ENCODE measurements around the gene E2F4.

The E2F4 gene

DNA sequence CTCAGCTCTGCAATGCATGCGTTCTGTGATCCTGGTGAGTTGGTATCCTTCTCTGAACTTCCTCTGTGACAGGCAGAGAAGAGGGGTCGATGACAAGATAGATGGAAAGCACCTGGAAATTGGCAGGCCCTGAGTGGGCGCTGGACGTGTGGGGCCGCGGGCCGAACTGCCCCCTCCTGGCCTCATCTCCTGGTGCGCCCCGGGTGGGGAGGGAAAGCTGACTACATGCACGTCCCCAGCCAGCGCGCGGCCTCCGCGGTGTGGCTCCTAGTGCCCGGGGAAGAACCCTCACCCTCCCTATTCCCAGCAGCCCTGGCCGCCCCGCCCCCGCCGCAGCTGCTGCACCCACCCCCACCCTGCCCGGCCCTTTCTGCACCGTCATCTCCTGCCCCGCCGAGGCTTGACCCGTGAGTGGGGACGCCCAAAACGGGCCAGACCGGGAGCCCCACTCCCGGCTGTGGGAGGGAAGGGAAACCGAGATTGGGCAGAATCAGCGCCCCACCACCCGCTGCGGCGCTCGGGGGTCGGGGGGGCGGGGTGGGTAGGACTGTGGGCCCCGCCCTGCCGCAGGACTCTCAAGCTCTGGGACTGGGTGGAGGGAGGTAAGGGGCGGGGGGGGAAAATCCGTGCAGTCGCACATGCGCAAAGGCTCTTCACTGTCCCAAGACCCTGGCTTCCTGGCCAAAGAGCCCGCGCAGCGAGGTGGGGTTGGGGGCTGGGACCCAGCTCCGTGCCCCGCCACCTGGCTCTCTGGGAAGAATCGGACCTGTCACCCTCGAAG, 21.6 kb upstream of the E2F4 start, which contains the start of gene NOL3:
Gene NOL3, plus strand, starts transcription at position 371 of the 781 bp plus-strand sequence.
- TF ChIP-seq, protein P1, sequence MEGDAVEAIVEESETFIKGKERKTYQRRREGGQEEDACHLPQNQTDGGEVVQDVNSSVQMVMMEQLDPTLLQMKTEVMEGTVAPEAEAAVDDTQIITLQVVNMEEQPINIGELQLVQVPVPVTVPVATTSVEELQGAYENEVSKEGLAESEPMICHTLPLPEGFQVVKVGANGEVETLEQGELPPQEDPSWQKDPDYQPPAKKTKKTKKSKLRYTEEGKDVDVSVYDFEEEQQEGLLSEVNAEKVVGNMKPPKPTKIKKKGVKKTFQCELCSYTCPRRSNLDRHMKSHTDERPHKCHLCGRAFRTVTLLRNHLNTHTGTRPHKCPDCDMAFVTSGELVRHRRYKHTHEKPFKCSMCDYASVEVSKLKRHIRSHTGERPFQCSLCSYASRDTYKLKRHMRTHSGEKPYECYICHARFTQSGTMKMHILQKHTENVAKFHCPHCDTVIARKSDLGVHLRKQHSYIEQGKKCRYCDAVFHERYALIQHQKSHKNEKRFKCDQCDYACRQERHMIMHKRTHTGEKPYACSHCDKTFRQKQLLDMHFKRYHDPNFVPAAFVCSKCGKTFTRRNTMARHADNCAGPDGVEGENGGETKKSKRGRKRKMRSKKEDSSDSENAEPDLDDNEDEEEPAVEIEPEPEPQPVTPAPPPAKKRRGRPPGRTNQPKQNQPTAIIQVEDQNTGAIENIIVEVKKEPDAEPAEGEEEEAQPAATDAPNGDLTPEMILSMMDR (IDR thresholded peaks at IDR 0.05), result no peak
- no peak within 1 kb of the TSS for H3K27ac ChIP-seq
- H3K4me3 ChIP-seq (ENCODE audit: low read depth in 1 of 2, low read length in 1 of 2), result peak within 1 kb of the TSS; percentile 40 to 44
- peaks cover 30 to 36% of the 10 kb centered on the region in 2 experiments for H3K4me1 ChIP-seq (ENCODE audit: control insufficient read depth in 1 of 2, insufficient read depth in 1 of 2, low read depth in 1 of 2, low read length in 1 of 2)
- H3K36me3 ChIP-seq, result no peaks in the 10 kb centered on the region
- peaks cover 100% of the 10 kb centered on the region for H3K27me3 ChIP-seq
- H3K9me3 ChIP-seq, result no peaks in the 10 kb centered on the region

DNA sequence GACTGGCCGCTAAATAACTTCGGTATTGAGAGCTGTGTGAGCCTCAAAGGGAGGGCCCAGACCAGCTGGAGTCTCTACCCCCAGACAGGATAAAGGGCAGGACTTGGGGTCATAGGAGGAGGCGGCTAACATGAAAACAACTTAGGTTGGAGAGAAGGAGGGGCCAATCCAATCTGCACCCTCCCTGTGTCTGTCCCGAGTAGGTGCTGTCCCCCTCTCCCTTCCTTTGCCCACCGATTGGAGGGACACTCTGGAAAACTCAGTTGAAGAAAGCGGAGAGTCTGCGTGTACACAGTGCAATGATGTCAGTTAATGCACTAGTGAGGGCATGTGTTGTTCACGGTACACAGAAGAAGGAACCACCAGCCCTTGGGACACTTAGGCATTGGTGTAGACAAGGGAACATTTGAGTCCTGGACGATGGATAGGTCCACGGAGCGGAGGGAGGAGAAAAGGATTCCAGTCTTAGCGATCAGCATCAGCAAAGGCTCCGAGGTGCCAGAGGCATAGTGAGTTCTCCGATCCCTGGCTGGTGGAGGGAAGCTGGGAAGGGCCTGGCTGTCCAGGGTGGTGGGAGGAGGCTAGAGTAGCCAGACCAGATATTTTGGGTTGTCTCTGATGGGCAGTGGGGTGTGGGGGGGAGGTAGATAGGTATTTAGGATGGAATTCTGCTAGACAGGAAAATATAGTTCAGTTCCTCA, 20.9 kb upstream of the E2F4 start:
- H3K9me3 ChIP-seq, result no peaks in the 10 kb centered on the region
- H3K27ac ChIP-seq, result no peak overlapping the region
- peaks cover 29% of the 10 kb centered on the region in 2 experiments for H3K4me1 ChIP-seq (ENCODE audit: control insufficient read depth in 1 of 2, insufficient read depth in 1 of 2, low read depth in 1 of 2, low read length in 1 of 2)
- H3K27me3 ChIP-seq, result peaks cover 100% of the 10 kb centered on the region
- TF ChIP-seq, protein P1 (IDR thresholded peaks at IDR 0.05), result no peak
- H3K4me3 ChIP-seq (ENCODE audit: low read depth in 1 of 2, low read length in 1 of 2), result peak overlapping the region; percentile 31 to 44
- no peaks in the 10 kb centered on the region for H3K36me3 ChIP-seq

DNA sequence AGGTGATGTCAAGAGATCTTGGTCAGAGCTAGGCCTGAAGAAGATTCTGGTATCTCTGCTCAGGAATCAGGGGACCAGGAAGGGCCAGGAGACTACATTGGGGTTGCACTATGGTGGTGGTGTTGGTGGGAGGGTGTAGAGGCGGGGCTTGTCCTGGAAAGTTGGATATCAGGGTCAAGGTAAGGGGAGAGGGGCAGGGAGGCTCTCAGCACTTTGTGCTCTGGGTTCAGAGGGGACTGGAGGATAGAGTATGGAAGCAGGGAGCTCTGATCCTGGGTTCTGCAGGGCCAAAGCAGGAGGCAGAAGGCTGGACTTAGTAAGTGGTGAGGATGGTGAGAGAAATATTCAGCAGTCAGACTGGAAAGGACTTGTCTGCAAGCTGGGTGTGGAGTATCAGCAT, 18.6 kb upstream of the E2F4 start:
- no peaks in the 10 kb centered on the region for H3K36me3 ChIP-seq
- H3K4me1 ChIP-seq (ENCODE audit: control insufficient read depth in 1 of 2, insufficient read depth in 1 of 2, low read depth in 1 of 2, low read length in 1 of 2), result peaks cover 32 to 33% of the 10 kb centered on the region in 2 experiments
- H3K27ac ChIP-seq, result no peak overlapping the region
- H3K9me3 ChIP-seq, result no peaks in the 10 kb centered on the region
- peak overlapping the region in 1 of 2 experiments; percentile 60 for H3K4me3 ChIP-seq (ENCODE audit: low read depth in 1 of 2, low read length in 1 of 2)
- H3K27me3 ChIP-seq, result peaks cover 100% of the 10 kb centered on the region
- TF ChIP-seq, protein P1 (IDR thresholded peaks at IDR 0.05), result no peak

DNA sequence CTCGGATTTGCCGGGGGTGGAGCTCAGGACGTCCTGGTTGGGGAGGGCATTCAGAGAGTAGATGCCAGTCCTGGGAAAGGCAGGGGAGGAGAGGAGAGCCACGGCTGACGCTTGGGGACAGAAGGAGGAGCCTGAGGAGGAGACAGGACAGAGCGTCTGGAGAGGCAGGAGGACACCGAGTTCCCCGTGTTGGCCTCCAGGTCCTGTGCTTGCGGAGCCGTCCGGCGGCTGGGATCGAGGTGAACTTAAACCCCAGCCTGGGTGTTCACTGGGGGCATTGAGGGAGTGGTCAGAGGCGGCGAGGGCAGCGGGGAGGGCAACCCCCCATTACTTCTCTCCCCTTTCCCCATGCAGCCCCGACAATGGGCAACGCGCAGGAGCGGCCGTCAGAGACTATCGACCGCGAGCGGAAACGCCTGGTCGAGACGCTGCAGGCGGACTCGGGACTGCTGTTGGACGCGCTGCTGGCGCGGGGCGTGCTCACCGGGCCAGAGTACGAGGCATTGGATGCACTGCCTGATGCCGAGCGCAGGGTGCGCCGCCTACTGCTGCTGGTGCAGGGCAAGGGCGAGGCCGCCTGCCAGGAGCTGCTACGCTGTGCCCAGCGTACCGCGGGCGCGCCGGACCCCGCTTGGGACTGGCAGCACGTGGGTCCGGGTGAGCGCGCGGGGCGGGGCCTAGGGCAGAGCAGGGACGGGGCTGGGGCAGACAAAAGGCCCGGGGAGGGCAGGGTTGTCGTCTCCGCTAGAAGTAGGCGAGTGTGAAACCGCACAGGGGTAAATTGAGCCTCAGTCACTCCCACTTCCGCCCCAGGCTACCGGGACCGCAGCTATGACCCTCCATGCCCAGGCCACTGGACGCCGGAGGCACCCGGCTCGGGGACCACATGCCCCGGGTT, 17.9 kb upstream of the E2F4 start:
- no peak overlapping the region for H3K27ac ChIP-seq
- no peaks in the 10 kb centered on the region for H3K9me3 ChIP-seq
- peaks cover 100% of the 10 kb centered on the region for H3K27me3 ChIP-seq
- H3K4me1 ChIP-seq (ENCODE audit: control insufficient read depth in 1 of 2, insufficient read depth in 1 of 2, low read depth in 1 of 2, low read length in 1 of 2), result peaks cover 33 to 38% of the 10 kb centered on the region in 2 experiments
- H3K4me3 ChIP-seq (ENCODE audit: low read depth in 1 of 2, low read length in 1 of 2), result peak overlapping the region; percentile 20 to 60
- TF ChIP-seq, protein P1 (IDR thresholded peaks at IDR 0.05), result no peak
- H3K36me3 ChIP-seq, result no peaks in the 10 kb centered on the region

DNA sequence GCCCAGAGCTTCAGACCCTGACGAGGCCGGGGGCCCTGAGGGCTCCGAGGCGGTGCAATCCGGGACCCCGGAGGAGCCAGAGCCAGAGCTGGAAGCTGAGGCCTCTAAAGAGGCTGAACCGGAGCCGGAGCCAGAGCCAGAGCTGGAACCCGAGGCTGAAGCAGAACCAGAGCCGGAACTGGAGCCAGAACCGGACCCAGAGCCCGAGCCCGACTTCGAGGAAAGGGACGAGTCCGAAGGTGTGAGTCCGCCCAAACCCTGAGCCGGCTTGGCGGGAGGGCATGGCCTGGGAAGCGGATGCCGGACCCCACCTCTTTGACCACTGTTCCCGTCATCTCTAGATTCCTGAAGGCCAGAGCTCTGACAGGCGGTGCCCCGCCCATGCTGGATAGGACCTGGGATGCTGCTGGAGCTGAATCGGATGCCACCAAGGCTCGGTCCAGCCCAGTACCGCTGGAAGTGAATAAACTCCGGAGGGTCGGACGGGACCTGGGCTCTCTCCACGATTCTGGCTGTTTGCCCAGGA, 17.2 kb upstream of the E2F4 start:
- TF ChIP-seq, protein P1 (IDR thresholded peaks at IDR 0.05), result no peak
- Histone ChIP-seq H3K9me3 (no peaks in the 10 kb centered on the region), H3K27me3 (peaks cover 100% of the 10 kb centered on the region), H3K4me3 (ENCODE audit: low read depth in 1 of 2, low read length in 1 of 2) (peak overlapping the region; percentile 20 to 60), H3K27ac (no peak overlapping the region), H3K36me3 (no peaks in the 10 kb centered on the region), H3K4me1 (ENCODE audit: control insufficient read depth in 1 of 2, insufficient read depth in 1 of 2, low read depth in 1 of 2, low read length in 1 of 2) (peaks cover 32 to 38% of the 10 kb centered on the region in 2 experiments)
